Measurements from ENCODE around the gene FCHSD2. TPM values are rescaled to one million over a fixed set of nuclear protein-coding genes. Genes with fewer than 3 reads are reported as not detected.

FCHSD2 gene
- total RNA-seq, 1 donor: 34.0 TPM

DNA sequence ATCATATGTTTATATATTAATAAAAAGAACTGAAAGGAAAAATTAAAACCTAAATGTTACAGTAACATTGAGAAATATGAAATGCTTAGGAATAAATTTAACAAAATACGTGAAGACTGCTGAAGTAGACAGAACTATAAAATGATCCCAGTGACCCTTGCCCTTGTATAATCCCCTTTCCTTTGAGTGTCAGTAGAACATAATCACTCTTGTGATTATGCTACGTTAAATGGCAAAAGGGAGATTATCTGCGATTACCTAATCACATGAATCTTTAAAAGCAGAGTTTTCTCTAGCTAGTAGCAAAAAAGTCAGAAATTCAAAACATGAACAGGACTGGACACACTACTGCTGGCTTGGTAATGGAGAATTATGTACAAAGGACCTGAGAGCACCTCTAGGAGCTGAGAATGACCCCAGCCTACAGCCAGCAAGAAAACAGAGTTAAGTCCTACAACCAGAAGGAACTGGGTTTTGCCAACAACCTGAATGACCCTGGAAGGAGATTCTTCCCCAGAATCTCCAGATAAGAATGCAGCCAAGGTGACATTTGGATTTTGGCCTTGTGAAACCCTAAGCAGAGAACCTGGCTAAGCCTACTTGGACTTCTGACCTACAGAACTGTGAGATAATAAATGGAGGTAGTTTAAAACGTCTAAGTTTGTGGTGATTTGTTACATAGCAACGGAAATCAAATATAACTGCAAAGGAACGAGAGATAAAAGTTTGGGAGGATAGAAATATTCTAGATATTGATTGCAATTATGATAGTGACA is 170.7 kb downstream of the FCHSD2 start:
- DNase-seq (ENCODE audit: insufficient read length, low spot score, missing footprints): no peak
- Histone ChIP-seq H3K27me3 (ENCODE audit: insufficient read depth, low read length) (no peaks in the 10 kb centered on the region), H3K4me3 (ENCODE audit: insufficient read depth, low read length) (no peak overlapping the region), H2AFZ (ENCODE audit: low read length) (no peak overlapping the region), H3K36me3 (ENCODE audit: insufficient read depth, low read length) (no peaks in the 10 kb centered on the region), H3K79me2 (ENCODE audit: insufficient read depth, low read length) (no peaks in the 10 kb centered on the region), H3K9me3 (ENCODE audit: low read depth, low read length) (no peaks in the 10 kb centered on the region), H3K4me2 (ENCODE audit: insufficient read depth, low read length) (no peak overlapping the region), H4K20me1 (ENCODE audit: insufficient read depth, low read length) (no peaks in the 10 kb centered on the region), H3K27ac (ENCODE audit: low read depth, low read length) (peak overlapping the region; percentile 66), H3K4me1 (ENCODE audit: insufficient read depth, low read length) (peaks cover 67% of the 10 kb centered on the region)
- TF ChIP-seq, protein P1, sequence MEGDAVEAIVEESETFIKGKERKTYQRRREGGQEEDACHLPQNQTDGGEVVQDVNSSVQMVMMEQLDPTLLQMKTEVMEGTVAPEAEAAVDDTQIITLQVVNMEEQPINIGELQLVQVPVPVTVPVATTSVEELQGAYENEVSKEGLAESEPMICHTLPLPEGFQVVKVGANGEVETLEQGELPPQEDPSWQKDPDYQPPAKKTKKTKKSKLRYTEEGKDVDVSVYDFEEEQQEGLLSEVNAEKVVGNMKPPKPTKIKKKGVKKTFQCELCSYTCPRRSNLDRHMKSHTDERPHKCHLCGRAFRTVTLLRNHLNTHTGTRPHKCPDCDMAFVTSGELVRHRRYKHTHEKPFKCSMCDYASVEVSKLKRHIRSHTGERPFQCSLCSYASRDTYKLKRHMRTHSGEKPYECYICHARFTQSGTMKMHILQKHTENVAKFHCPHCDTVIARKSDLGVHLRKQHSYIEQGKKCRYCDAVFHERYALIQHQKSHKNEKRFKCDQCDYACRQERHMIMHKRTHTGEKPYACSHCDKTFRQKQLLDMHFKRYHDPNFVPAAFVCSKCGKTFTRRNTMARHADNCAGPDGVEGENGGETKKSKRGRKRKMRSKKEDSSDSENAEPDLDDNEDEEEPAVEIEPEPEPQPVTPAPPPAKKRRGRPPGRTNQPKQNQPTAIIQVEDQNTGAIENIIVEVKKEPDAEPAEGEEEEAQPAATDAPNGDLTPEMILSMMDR (IDR thresholded peaks at IDR 0.05; ENCODE audit: extremely low read depth, low read depth, low read length): no peak

- H3K4me2 ChIP-seq (ENCODE audit: insufficient read depth, low read length): peak overlapping the region; percentile 40
- no peak overlapping the region for H2AFZ ChIP-seq (ENCODE audit: low read length)
- TF ChIP-seq, protein P1 (IDR thresholded peaks at IDR 0.05; ENCODE audit: extremely low read depth, low read depth, low read length): no peak
- H3K4me3 ChIP-seq (ENCODE audit: insufficient read depth, low read length): no peak overlapping the region
- no peaks in the 10 kb centered on the region for H3K79me2 ChIP-seq (ENCODE audit: insufficient read depth, low read length)
- no peaks in the 10 kb centered on the region for H3K36me3 ChIP-seq (ENCODE audit: insufficient read depth, low read length)
- peak overlapping the region; percentile 66 for H3K27ac ChIP-seq (ENCODE audit: low read depth, low read length)
- peaks cover 62% of the 10 kb centered on the region for H3K4me1 ChIP-seq (ENCODE audit: insufficient read depth, low read length)
- DNase-seq (ENCODE audit: insufficient read length, low spot score, missing footprints): no peak
- no peaks in the 10 kb centered on the region for H4K20me1 ChIP-seq (ENCODE audit: insufficient read depth, low read length)
- H3K9me3 ChIP-seq (ENCODE audit: low read depth, low read length): no peaks in the 10 kb centered on the region
- H3K27me3 ChIP-seq (ENCODE audit: insufficient read depth, low read length): no peaks in the 10 kb centered on the region
Measured at GRCh38 chr11:72970557-72971118, 171.5 kb downstream of the FCHSD2 start.

- no peak overlapping the region for H3K4me3 ChIP-seq (ENCODE audit: insufficient read depth, low read length)
- peaks cover 55% of the 10 kb centered on the region for H3K4me1 ChIP-seq (ENCODE audit: insufficient read depth, low read length)
- no peaks in the 10 kb centered on the region for H4K20me1 ChIP-seq (ENCODE audit: insufficient read depth, low read length)
- TF ChIP-seq, protein P1 (IDR thresholded peaks at IDR 0.05; ENCODE audit: extremely low read depth, low read depth, low read length): no peak
- no peak overlapping the region for H2AFZ ChIP-seq (ENCODE audit: low read length)
- no peaks in the 10 kb centered on the region for H3K79me2 ChIP-seq (ENCODE audit: insufficient read depth, low read length)
- peak; percentile 46 for DNase-seq (ENCODE audit: insufficient read length, low spot score, missing footprints)
- no peaks in the 10 kb centered on the region for H3K9me3 ChIP-seq (ENCODE audit: low read depth, low read length)
- peak overlapping the region; percentile 40 for H3K4me2 ChIP-seq (ENCODE audit: insufficient read depth, low read length)
- peak overlapping the region; percentile 66 for H3K27ac ChIP-seq (ENCODE audit: low read depth, low read length)
- no peaks in the 10 kb centered on the region for H3K27me3 ChIP-seq (ENCODE audit: insufficient read depth, low read length)
- H3K36me3 ChIP-seq (ENCODE audit: insufficient read depth, low read length): no peaks in the 10 kb centered on the region
Measured at GRCh38 chr11:72969894-72970335, 172.2 kb downstream of the FCHSD2 start.

- DNase-seq (ENCODE audit: insufficient read length, low spot score, missing footprints): no peak
- Histone ChIP-seq H3K79me2 (ENCODE audit: insufficient read depth, low read length) (no peaks in the 10 kb centered on the region), H3K36me3 (ENCODE audit: insufficient read depth, low read length) (no peaks in the 10 kb centered on the region), H3K9me3 (ENCODE audit: low read depth, low read length) (no peaks in the 10 kb centered on the region), H2AFZ (ENCODE audit: low read length) (no peak overlapping the region), H3K4me3 (ENCODE audit: insufficient read depth, low read length) (no peak overlapping the region), H3K4me2 (ENCODE audit: insufficient read depth, low read length) (no peak overlapping the region), H3K4me1 (ENCODE audit: insufficient read depth, low read length) (peaks cover 40% of the 10 kb centered on the region), H3K27me3 (ENCODE audit: insufficient read depth, low read length) (no peaks in the 10 kb centered on the region), H4K20me1 (ENCODE audit: insufficient read depth, low read length) (no peaks in the 10 kb centered on the region), H3K27ac (ENCODE audit: low read depth, low read length) (no peak overlapping the region)
- TF ChIP-seq, protein P1 (IDR thresholded peaks at IDR 0.05; ENCODE audit: extremely low read depth, low read depth, low read length): no peak
Measured at GRCh38 chr11:72968390-72968789, 173.7 kb downstream of the FCHSD2 start.
